SKM-1 (cell line): ENCODE results near the gene DPM2.

Source experiments
- DNase-seq: peaks from one replicate; lab custom pipeline; 2025; ENCODE audit not compliant: unreplicated experiment; lab: John Stamatoyannopoulos, UW

The DPM2 gene

GRCh38 chr9:127938298-127938690, 640 bp upstream of the DPM2 start:
- no peak for DNase-seq

GRCh38 chr9:127937056-127937387, 632 bp downstream of the DPM2 start:
- no peak for DNase-seq

GRCh38 chr9:127936347-127936852, 1.3 kb downstream of the DPM2 start:
- DNase-seq, result no peak

- no peak for DNase-seq
Observed at GRCh38 chr9:127935765-127936221, 1.9 kb downstream of the DPM2 start.

GRCh38 chr9:127934986-127935385, 2.7 kb downstream of the DPM2 start:
- DNase-seq, result no peak

GRCh38 chr9:127934248-127934647, 3.4 kb downstream of the DPM2 start:
- no peak for DNase-seq

- no peak for DNase-seq
Observed at GRCh38 chr9:127931092-127931881, 6.4 kb downstream of the DPM2 start.

- no peak for DNase-seq
Observed at GRCh38 chr9:127930231-127931091, 7.2 kb downstream of the DPM2 start, which contains the start of gene PIP5KL1. PIP5KL1 (minus strand) TSS chr9:127930777; CDS start chr9:127930752, 25 bp downstream.

- no peak for DNase-seq
Observed at GRCh38 chr9:127929625-127929979, 8.1 kb downstream of the DPM2 start.

GRCh38 chr9:127928676-127929624, 8.7 kb downstream of the DPM2 start:
- DNase-seq, result no peak

- no peak for DNase-seq
Observed at GRCh38 chr9:127927988-127928675, 9.5 kb downstream of the DPM2 start.

GRCh38 chr9:127927201-127927987, 10.3 kb downstream of the DPM2 start:
- no peak for DNase-seq

- DNase-seq, result no peak
Observed at GRCh38 chr9:127926906-127927200, 10.8 kb downstream of the DPM2 start.

GRCh38 chr9:127925959-127926905, 11.4 kb downstream of the DPM2 start:
- no peak for DNase-seq

GRCh38 chr9:127924736-127925444, 12.8 kb downstream of the DPM2 start:
- no peak for DNase-seq

GRCh38 chr9:127923771-127924170, 13.9 kb downstream of the DPM2 start:
- DNase-seq, result no peak

- no peak for DNase-seq
Observed at GRCh38 chr9:127923046-127923445, 14.6 kb downstream of the DPM2 start.

GRCh38 chr9:127921557-127922120, 16.0 kb downstream of the DPM2 start:
- DNase-seq, result no peak
